A549 (cell line): ENCODE data around the gene KLHL8. TPM values are rescaled to one million over a fixed set of nuclear protein-coding genes. Genes with fewer than 3 reads are reported as not detected.

Experiments used
- ATAC-seq, 2 experiments: fragments of 200-7000 bp in 1 of 2; fragments of >200 bp in 1 of 2; cut with Nextera tagmentation in 1 of 2; cut with Tn5 transposase in 1 of 2; 3 replicates each; pipeline versions ENCODE4 v1.8.0 to v1.9.1; 2018 to 2020; ENCODE audit warnings: mild to moderate bottlenecking in 1 of 2, moderate library complexity in 1 of 2
- CTCF ChIA-PET: fragments of 300-600 bp; sonication (Branson Sonifier 250); formaldehyde crosslinking; extraction: SDS; loops from one replicate; lab custom pipeline; 2021; ENCODE audit warnings: antibody characterized with exemption, inconsistent platforms; lab: Yijun Ruan, JAX
- POLR2A ChIA-PET: fragments of 350-600 bp; formaldehyde crosslinking; extraction: SDS; loops from one replicate; lab custom pipeline; 2021; ENCODE audit warnings: antibody characterized with exemption, inconsistent platforms; lab: Yijun Ruan, JAX
- DNase-seq, 2 experiments: peaks; one replicate each; pipeline versions ENCODE4 v3.0.0 to v3.0.0-alpha.2; 2011 to 2016; ENCODE audit warnings: low read depth in 1 of 2, low spot score in 1 of 2
- FAIRE-seq: peaks from 2 replicates; lab custom pipeline; 2011; peaks lifted over from hg19 to GRCh38; lab: Jason Lieb, UNC
- H3K27ac ChIP-seq, 2 experiments: fragments of >200 bp; sonication (Bioruptor Twin); formaldehyde crosslinking; 3 replicates each; pipeline ENCODE4 v1.5.1; 2016 to 2017
- H3K4me1 ChIP-seq: fragments of >200 bp; sonication (Bioruptor Twin); formaldehyde crosslinking; 3 replicates; pipeline ENCODE4 v1.6.1; 2016
- H3K4me2 ChIP-seq: fragments of >200 bp; sonication (Bioruptor Twin); formaldehyde crosslinking; 3 replicates; pipeline ENCODE4 v1.6.1; 2016
- H3K4me3 ChIP-seq: fragments of >200 bp; sonication (Bioruptor Twin); formaldehyde crosslinking; 3 replicates; pipeline ENCODE4 v1.5.1; 2016
- H3K9me3 ChIP-seq: fragments of >200 bp; sonication (Bioruptor Twin); formaldehyde crosslinking; 3 replicates; pipeline ENCODE4 v1.6.1; 2016
- BCL3 ChIP-seq: fragments of >200 bp; sonication (Bioruptor Twin); formaldehyde crosslinking; IDR thresholded peaks from 3 replicates; pipeline ENCODE4 v1.6.1; 2016
- BHLHE40 ChIP-seq: IDR thresholded peaks from 2 replicates; pipeline ENCODE4 v1.6.1; 2012; ENCODE audit warnings: low read depth, low read length, inconsistent platforms
- CBX2 ChIP-seq: fragments of 200-600 bp; sonication (generic); IDR thresholded peaks from 2 replicates; pipeline ENCODE4 v1.6.1; 2016; ENCODE audit warnings: low read depth, mild to moderate bottlenecking, borderline replicate concordance
- CEBPB ChIP-seq, 2 experiments: fragments of >200 bp in 1 of 2; sonication (Bioruptor Twin) in 1 of 2; formaldehyde crosslinking in 1 of 2; IDR thresholded peaks; 2 replicates each; pipeline ENCODE4 v1.6.1; 2012 to 2016
- CHD4 ChIP-seq: fragments of 200-600 bp; sonication (generic); IDR thresholded peaks from 2 replicates; pipeline ENCODE4 v1.6.1; 2016; ENCODE audit warnings: antibody characterized with exemption, mild to moderate bottlenecking, borderline replicate concordance
- CTCF ChIP-seq: fragments of >200 bp; sonication (Bioruptor Twin); formaldehyde crosslinking; IDR thresholded peaks from 3 replicates; pipeline ENCODE4 v1.5.1; 2016
- EHF ChIP-seq: fragments of 250-450 bp; sonication (Bioruptor Pico); IDR thresholded peaks from 2 replicates; pipeline ENCODE4 v1.5.0; 2020; ENCODE audit warnings: mild to moderate bottlenecking
- EHMT2 ChIP-seq: fragments of 200-600 bp; sonication (generic); IDR thresholded peaks from 2 replicates; pipeline ENCODE4 v1.6.1; 2016; ENCODE audit warnings: antibody characterized with exemption, low read depth, mild to moderate bottlenecking, moderate library complexity
- ESRRA ChIP-seq: fragments of 150-350 bp; IDR thresholded peaks from 2 replicates; pipeline ENCODE4 v1.6.1; 2014; ENCODE audit warnings: mild to moderate bottlenecking, low read length, borderline replicate concordance
- FOSB ChIP-seq: fragments of 250-450 bp; sonication (Bioruptor Pico); IDR thresholded peaks from 2 replicates; pipeline ENCODE4 v1.5.0; 2020; ENCODE audit warnings: mild to moderate bottlenecking, moderate library complexity
- HDAC2 ChIP-seq: fragments of 200-600 bp; sonication (generic); IDR thresholded peaks from 2 replicates; pipeline ENCODE4 v1.6.1; 2016
- HES2 ChIP-seq: fragments of >200 bp; sonication (Bioruptor Twin); formaldehyde crosslinking; IDR thresholded peaks from 2 replicates; pipeline ENCODE4 v1.6.1; 2016
- HEYL ChIP-seq: fragments of 250-450 bp; sonication (Bioruptor Pico); IDR thresholded peaks from 2 replicates; pipeline ENCODE4 v1.8.0; 2021; ENCODE audit warnings: mild to moderate bottlenecking, moderate library complexity
- HOXA7 ChIP-seq: fragments of 250-450 bp; sonication (Bioruptor Pico); IDR thresholded peaks from 2 replicates; pipeline ENCODE4 v1.5.0; 2020; ENCODE audit warnings: mild to moderate bottlenecking, moderate library complexity
- KDM1A ChIP-seq: fragments of 200-600 bp; sonication (generic); IDR thresholded peaks from 2 replicates; pipeline ENCODE4 v1.6.1; 2016; ENCODE audit warnings: low read depth, mild to moderate bottlenecking
- MAZ ChIP-seq: fragments of 150-350 bp; IDR thresholded peaks from 2 replicates; pipeline ENCODE4 v1.6.1; 2014; ENCODE audit warnings: antibody characterized with exemption, low read depth, low read length, borderline replicate concordance
- NPAS2 ChIP-seq: fragments of 250-450 bp; sonication (Bioruptor Pico); IDR thresholded peaks from 2 replicates; pipeline ENCODE4 v1.8.0; 2022; ENCODE audit warnings: mild to moderate bottlenecking, moderate library complexity, borderline replicate concordance
- NR3C1 ChIP-seq: fragments of >200 bp; sonication (Bioruptor Twin); formaldehyde crosslinking; IDR thresholded peaks from 3 replicates; pipeline ENCODE4 v1.6.1; 2017
- PBX3 ChIP-seq: IDR thresholded peaks from 2 replicates; pipeline ENCODE4 v1.6.1; 2012
- PHF8 ChIP-seq: fragments of 200-600 bp; sonication (generic); IDR thresholded peaks from 2 replicates; pipeline ENCODE4 v1.6.1; 2016; ENCODE audit warnings: low read depth, mild to moderate bottlenecking, antibody characterized with exemption, moderate library complexity, borderline replicate concordance
- POLR2A ChIP-seq: IDR thresholded peaks from 2 replicates; pipeline ENCODE4 v1.6.1; 2012; ENCODE audit warnings: mild to moderate bottlenecking, low read length
- RARB ChIP-seq: fragments of 250-450 bp; sonication (Bioruptor Pico); IDR thresholded peaks from 2 replicates; pipeline ENCODE4 v1.8.0; 2021; ENCODE audit warnings: mild to moderate bottlenecking, moderate library complexity
- RFX5 ChIP-seq: fragments of 450-650 bp; IDR thresholded peaks from 2 replicates; pipeline ENCODE4 v1.7.1; 2014; ENCODE audit warnings: antibody characterized with exemption, mild to moderate bottlenecking, moderate library complexity
- SMC3 ChIP-seq: fragments of >200 bp; sonication (Bioruptor Twin); formaldehyde crosslinking; IDR thresholded peaks from 3 replicates; pipeline ENCODE4 v1.6.1; 2018; ENCODE audit warnings: inconsistent platforms
- SREBF2 ChIP-seq: fragments of 450-650 bp; IDR thresholded peaks from 2 replicates; pipeline ENCODE4 v1.6.1; 2014; ENCODE audit warnings: mild to moderate bottlenecking, moderate library complexity
- TP53 ChIP-seq: fragments of 250-450 bp; sonication (Bioruptor Pico); IDR thresholded peaks from 2 replicates; pipeline ENCODE4 v1.5.0; 2021; ENCODE audit warnings: mild to moderate bottlenecking, moderate library complexity
- USF2 ChIP-seq: fragments of 450-650 bp; IDR thresholded peaks from 2 replicates; pipeline ENCODE4 v1.6.1; 2014; ENCODE audit warnings: antibody characterized with exemption
- ZC3H11A ChIP-seq: fragments of 450-650 bp; IDR thresholded peaks from 2 replicates; pipeline ENCODE4 v1.6.1; 2014; ENCODE audit warnings: antibody characterized with exemption, mild to moderate bottlenecking
- ZNF302 ChIP-seq: fragments of 250-450 bp; sonication (Bioruptor Pico); IDR thresholded peaks from 2 replicates; pipeline ENCODE4 v1.9.0; 2021; ENCODE audit warnings: inconsistent platforms, mild to moderate bottlenecking, moderate library complexity
- WGBS: methylation state at CpG from one replicate; pipeline ENCODE4 v1.1.6; 2017; ENCODE audit errors: missing lambda C conversion rate; 5-methylcytosine and 5-hydroxymethylcytosine counted together
- polyA plus RNA-seq, 4 experiments: library from polyadenylated mRNA; depleted of rRNA in 3 of 4; stranded (reverse); fragments of >200 nt; fragmentation: RNase III in 1 of 4; extraction: RNeasy Plus Mini Kit Qiagen cat#74134 plus additional on column Dnase treatment in 1 of 4; gene quantifications; 2 replicates in 3 of 4; 3 replicates in 1 of 4; pipeline ENCODE4 v1.2.3, GENCODE V29; 2011 to 2017

KLHL8 gene
- polyA plus RNA-seq, 2 of the 4 experiments (the other 2 are of a cell fraction): 9.7 to 11.2 TPM

GRCh38 chr4:87258677-87259076 is 38.3 kb upstream of the KLHL8 start:
- DNase-seq: no peak
- POLR2A ChIA-PET: no interaction called here
- WGBS: 71% methylated on average over 2 of the region's 2 CpGs
- Histone ChIP-seq H3K4me3 (no peak overlapping the region), H3K4me1 (no peaks in the 10 kb centered on the region), H3K27ac (no peak overlapping the region), H3K9me3 (no peaks in the 10 kb centered on the region), H3K4me2 (no peak overlapping the region)
- ATAC-seq: no peak
- TF ChIP-seq PBX3 (no peak), USF2 (no peak), RARB (CRISPR knock-in tag) (no peak), HDAC2 (no peak)
- CTCF ChIA-PET: no interaction called here
- no peak for FAIRE-seq

- Histone ChIP-seq H3K4me1 (no peaks in the 10 kb centered on the region), H3K9me3 (no peaks in the 10 kb centered on the region), H3K27ac (no peak overlapping the region), H3K4me2 (no peak overlapping the region), H3K4me3 (no peak overlapping the region)
- TF ChIP-seq BCL3: no peak
- TF ChIP-seq RARB (CRISPR knock-in tag): no peak
- TF ChIP-seq ZNF302 (CRISPR knock-in tag): no peak
- TF ChIP-seq CHD4: no peak
- no peak for TF ChIP-seq RFX5
- no peak for TF ChIP-seq NR3C1
- TF ChIP-seq CBX2: no peak
- TF ChIP-seq KDM1A: no peak
- no peak for TF ChIP-seq EHF
- TF ChIP-seq SMC3: no peak
- TF ChIP-seq PHF8: no peak
- no peak for TF ChIP-seq SREBF2
- TF ChIP-seq FOSB: no peak
- TF ChIP-seq HES2: no peak
- no peak for TF ChIP-seq TP53 (CRISPR knock-in tag)
- no peak for TF ChIP-seq POLR2A
- no peak for TF ChIP-seq ESRRA
- WGBS: 57% methylated on average over 3 of the region's 3 CpGs
- no peak for DNase-seq
- ATAC-seq: no peak
- POLR2A ChIA-PET: no interaction called here
- CTCF ChIA-PET: no interaction called here
- FAIRE-seq: no peak
These were observed 37.1 kb upstream of the KLHL8 start for GRCh38 chr4:87257523-87257922.

- Histone ChIP-seq H3K4me2 (no peak overlapping the region), H3K9me3 (no peaks in the 10 kb centered on the region), H3K4me3 (no peak overlapping the region), H3K27ac (no peak overlapping the region), H3K4me1 (no peaks in the 10 kb centered on the region)
- WGBS: 89% methylated on average over 1 of the region's 1 CpG
- POLR2A ChIA-PET: no interaction called here
- no peak for ATAC-seq
- no peak for FAIRE-seq
- no peak for DNase-seq
- CTCF ChIA-PET: interaction anchor here (0.9 kb wide), 1 partner anchor 11 kb away, joined by 3 read pairs; no protein-coding TSS in a partner anchor
- TF ChIP-seq MAZ: no peak
- TF ChIP-seq HEYL: no peak
- no peak for TF ChIP-seq PHF8
- TF ChIP-seq CEBPB (IDR thresholded peaks at IDR 0.05): no peak
- TF ChIP-seq CTCF: no peak
- no peak for TF ChIP-seq SMC3
- TF ChIP-seq BHLHE40: no peak
- no peak for TF ChIP-seq NPAS2
- TF ChIP-seq BCL3: no peak
- no peak for TF ChIP-seq HOXA7 (CRISPR knock-in tag)
- no peak for TF ChIP-seq EHMT2
- TF ChIP-seq ZC3H11A: no peak
These were observed 35.3 kb upstream of the KLHL8 start for GRCh38 chr4:87255755-87256154.
